GM18873 (cell line): ENCODE data around the gene DLG3.

Experiments
- ATAC-seq: cut with Tn5 transposase; IDR thresholded peaks from one replicate; pipeline ENCODE4 v1.9.1; 2021; ENCODE audit warnings: mild to moderate bottlenecking, moderate library complexity, moderate number of reproducible peaks; ENCODE audit not compliant: unreplicated experiment, low FRiP score

The DLG3 gene

GRCh38 chrX:70437011-70437410, 7.6 kb upstream of the DLG3 start:
- no peak for ATAC-seq

DNA sequence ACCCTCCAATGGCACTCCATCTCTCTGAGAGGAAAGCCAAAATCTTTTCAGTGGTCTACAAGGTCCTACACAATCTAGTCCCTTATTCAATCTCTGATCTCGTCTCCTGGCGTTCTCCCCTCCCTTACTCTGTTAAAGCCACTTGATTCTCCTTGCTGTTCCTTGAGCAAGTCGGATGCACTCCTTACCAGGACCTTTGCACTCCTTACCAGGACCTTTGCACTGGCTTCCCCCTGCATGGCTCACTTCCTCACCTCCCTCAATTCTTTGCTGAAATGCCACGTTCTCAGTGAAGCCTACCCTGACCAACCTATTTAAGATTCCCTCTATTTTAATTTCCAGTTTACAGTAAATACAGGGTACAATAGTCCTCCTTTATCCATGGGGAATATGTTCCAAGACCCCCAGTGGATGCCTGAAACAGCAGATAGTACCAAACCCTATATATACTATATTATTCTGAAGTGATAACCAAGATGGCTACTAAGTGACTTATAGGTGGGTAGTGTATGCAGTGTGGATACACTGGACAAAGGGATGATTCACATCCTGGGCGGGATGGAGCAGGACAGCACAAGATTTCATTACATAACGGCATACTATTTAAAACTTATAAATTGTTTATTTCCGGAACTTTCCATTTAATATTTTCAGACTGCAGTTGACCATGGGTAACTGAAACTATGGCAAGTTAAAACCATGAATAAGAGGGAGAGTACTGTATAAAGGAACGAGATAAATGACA, 6.5 kb upstream of the DLG3 start:
- no peak for ATAC-seq

DNA sequence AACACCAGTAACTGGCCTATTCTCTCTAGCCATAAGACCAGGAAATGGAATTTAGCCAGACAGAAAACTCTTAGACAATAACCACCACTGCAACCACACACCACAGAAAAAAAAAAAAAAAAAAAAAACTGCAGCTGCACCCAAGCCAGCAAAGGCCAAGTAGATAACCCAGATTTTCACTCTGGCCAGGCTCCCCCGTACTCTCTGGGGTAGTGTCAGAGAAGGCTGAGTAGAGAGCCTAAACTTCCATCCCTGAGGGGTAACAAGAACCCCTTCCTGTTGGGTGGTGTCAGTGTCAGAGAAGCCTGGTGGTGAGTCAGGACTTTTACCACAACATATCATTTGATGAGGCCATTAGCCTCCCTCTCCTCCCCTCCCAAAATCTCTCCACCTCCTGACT, 5.6 kb upstream of the DLG3 start:
- no peak for ATAC-seq

DNA sequence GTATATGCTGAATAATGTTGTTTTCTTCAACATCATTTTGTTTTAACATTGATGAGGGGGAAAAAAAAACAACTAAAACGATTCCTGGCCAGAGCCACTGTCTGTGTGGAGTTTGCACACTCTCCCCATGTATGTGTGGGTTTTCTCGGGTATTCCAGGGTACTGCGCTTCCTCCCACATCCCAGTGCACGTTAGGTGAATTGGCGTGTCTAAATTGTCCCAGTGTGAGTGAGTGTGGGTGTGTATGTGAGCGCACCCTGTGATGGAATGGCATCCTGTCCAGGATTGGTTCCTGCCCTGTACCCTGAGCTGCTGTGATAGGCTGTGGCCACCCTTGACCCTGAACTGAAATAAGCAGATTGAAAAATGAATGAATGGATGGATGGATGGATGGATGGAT, 2.4 kb upstream of the DLG3 start:
- ATAC-seq = no peak

- no peak for ATAC-seq
Measured at GRCh38 chrX:70444946-70445656, 466 bp downstream of the DLG3 start.

GRCh38 chrX:70445951-70446350, 1.3 kb downstream of the DLG3 start:
- ATAC-seq = no peak

DNA sequence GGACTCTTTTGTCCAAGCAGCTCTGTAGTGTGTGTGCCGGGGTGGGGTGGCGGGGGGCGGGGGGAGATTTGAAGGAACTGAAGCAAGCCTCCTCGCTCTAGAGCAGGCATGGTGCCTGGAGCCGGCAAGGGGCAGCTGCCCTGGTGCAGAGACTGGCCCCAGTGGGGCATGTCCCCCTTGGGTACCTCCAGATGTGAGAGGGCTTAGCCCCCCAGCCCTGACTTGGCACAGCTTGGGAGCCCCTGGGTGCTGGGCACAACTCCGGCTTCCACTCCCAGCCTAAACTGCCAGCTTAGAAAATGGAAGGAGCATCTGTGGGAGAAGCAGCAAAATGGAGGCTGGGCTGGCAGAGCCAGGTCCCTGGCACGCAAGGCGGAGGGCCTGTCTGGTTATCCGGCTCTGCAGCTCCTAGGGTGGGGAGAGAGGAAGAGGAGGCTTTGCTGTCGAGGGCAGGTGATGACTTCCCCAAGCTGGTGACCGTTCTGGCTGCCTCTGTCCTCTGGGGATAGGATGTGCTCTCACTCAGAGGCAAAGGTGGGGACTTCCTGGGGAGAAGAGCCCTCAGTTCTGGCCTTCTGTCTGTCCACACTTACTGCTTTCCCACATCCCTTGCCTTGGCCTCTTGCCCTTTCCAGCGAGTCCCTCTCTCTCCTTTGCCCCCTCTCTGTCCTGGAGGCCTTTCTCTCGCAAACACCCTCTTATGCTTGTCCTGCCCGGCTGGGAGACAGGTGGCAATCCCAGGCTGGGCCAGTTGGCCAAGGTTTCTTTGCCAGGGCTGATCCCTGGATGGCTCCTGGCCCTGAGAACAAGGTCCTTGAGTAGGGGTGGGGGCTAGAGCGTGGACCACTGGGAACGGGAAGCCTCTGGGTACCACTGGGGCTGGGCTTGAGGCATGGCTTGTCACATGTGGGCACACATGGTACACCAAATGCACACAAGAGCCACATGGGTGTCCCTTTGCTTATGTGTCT, 2.0 kb downstream of the DLG3 start:
- ATAC-seq = no peak

DNA sequence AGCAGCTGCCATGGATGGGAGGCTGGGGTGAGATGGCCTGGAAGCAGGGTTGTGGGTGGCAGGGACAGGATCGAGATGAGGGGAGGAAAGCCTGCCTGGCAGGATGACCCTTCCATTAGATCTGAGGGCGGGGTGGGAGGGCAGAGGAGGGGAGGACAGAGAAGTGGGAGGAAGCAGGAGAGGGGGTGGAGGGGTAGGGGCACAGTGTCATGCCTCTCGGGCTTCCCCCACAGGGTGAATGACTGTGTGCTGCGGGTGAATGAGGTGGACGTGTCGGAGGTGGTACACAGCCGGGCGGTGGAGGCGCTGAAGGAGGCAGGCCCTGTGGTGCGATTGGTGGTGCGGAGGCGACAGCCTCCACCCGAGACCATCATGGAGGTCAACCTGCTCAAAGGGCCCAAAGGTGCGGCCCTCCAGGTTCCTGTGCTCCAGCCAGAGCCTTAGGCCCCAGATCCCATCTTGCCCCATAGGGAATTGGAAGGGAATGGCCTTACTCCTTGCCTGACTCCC, 4.9 kb downstream of the DLG3 start:
- no peak for ATAC-seq

DNA sequence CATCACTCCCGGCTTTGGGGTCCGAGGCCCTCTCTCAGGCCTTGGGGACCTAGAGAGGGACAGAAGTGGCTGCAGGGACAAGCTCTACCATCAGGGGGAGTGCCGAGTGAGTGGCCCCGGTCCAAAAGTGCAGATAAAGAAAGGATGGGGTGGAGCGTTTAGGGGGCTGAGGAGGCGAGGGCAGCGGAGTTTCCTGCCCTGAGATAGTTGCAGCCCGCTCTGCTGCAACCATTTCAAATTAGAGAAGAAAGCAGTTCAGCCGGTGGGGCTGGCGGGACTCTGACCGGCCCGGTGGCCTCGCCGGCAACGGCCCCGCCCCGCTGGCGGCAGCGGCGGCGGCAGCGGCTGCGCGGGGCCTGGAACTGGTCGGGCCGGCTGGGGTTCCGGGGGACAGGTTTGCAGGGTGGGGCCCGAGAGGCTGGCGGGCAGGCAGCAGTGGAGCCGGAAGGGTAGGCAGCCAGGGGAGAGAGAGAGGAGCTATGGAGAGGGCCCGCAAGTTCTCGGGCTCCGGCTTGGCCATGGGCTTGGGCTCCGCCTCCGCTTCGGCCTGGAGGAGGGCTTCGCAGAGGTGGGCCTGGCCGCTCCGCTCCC, 7.6 kb downstream of the DLG3 start:
- ATAC-seq = no peak

DNA sequence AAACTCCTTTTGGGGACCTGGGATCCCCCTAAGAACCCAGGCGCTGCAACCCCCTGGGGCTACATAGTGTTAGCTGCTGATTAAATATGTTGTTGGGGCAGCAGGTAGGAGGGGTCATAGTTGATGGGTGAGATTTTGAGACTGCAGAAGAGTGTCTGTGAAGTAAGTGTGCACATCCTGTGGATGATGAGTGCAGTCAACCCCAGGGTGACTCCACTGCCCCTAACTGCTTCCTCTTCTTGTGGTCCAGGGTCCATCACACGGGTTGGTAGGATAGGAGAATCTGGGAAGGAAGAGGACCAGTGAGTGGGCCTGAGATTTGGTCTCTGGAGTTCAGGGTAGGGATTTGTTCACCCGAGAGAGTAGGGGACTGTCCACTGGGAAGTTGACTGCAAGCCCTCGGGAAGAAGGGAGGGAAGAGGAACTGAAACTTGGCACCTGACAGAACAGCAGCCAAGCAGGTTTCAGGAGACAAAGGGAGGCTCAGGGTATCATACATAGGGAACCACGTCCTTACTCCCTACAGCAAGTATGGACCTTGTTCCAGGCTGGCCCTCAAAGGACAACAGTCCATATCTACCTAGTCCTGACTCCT, 8.5 kb downstream of the DLG3 start:
- no peak for ATAC-seq

- no peak for ATAC-seq
Measured at GRCh38 chrX:70454441-70455365, 10.1 kb downstream of the DLG3 start.

DNA sequence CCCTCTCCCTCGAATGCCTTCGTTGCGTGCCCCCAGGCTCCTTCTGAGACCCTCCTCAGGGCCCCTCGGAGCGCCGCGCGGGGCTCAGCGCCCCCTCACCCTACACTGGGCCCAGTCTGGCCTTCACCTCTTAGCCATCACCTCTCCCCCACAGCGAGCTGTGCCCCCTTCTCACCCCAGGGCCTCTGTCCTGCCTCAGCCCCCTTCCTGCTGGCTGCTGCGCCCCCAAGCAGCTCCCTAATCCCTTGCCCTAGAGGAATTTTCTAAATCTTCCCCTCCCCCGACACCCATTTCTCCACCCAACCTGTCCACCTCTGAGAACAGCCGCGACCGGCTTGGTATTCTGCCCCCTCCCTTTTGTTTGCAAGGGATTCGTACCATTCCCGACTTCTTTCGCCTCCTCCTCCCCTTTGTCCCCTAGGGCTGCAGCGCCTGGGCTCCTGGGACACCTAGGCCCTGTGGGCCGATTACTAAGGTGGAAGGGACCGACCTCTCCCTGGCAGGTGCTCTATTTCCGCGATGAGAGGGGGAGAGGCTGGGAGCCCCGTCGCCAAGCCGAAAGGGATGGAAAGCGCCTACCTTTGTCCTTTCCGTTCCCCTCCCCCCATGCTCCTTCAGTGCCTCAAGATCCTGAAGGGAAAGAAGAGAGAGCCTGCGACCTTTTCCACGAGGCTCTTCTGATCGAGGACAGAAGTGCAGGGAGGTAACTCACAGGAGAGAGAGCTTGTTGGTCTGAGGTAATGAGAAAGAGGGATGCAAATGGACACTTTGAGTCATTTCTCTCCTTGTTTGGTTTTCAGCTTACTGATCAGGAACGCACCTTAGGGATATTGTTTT, 10.9 kb downstream of the DLG3 start:
- ATAC-seq = no peak

DNA sequence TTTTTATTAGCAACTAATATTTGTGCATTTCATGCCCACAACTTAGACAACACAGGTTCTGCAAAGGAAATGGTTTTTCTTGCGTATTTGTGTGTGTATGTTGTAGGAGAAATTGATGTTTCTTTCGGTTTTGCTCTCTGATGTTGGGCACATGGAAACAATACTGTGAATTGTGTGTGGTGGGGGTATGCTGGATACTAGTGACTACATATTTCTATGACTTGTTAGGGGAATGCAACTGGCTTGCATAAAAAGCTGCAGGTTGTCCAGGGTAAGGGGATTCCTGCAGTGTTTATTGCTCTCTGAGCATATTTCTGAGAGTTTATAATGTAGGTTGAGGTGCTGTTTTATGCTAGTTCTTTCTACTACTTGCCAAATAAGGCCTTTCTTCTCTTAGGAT, 11.6 kb downstream of the DLG3 start:
- ATAC-seq = no peak

GRCh38 chrX:70461026-70461425, 16.4 kb downstream of the DLG3 start:
- ATAC-seq = no peak

GRCh38 chrX:70464051-70464450, 19.4 kb downstream of the DLG3 start:
- ATAC-seq = no peak

DNA sequence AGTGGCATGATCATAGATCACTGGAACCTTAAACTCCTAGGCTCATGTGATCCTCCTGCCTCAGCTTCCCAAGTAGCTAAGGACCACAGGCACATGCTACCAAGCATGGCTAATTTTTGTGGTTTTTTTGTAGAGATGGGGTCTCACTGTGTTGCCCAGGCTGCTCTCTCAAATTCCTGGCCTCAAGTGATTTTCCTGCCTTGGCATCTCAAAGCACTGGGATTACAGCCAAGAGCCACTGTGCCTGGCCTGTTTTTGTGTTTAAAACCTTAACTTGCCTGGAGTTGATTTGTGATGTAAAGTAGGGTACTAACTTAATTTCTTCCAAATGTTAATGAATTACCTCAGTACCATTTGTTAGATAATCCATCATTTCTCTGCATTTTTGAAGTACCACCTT, 22.3 kb downstream of the DLG3 start:
- ATAC-seq = no peak

- no peak for ATAC-seq
Measured at GRCh38 chrX:70468709-70469108, 24.1 kb downstream of the DLG3 start.

- no peak for ATAC-seq
Measured at GRCh38 chrX:70470850-70471289, 26.2 kb downstream of the DLG3 start.
